BE2C (cell line): Measurements from ENCODE around the gene HTR3E.

Experiments
- DNase-seq: peaks from one replicate; pipeline ENCODE4 v3.0.0-alpha.2; 2020
- H3K27me3 ChIP-seq: fragments of 250-450 bp; sonication (Bioruptor Pico); 2 replicates; pipeline ENCODE4 v1.5.1; 2020; ENCODE audit warnings: mild to moderate bottlenecking
- H3K36me3 ChIP-seq: fragments of 250-450 bp; sonication (Bioruptor Pico); 2 replicates; pipeline ENCODE4 v1.5.1; 2020; ENCODE audit warnings: mild to moderate bottlenecking
- H3K4me1 ChIP-seq: fragments of 250-450 bp; sonication (Bioruptor Pico); 2 replicates; pipeline ENCODE4 v1.5.1; 2020
- H3K4me3 ChIP-seq: 2 replicates; pipeline ENCODE4 v1.5.1; 2011; ENCODE audit warnings: low read depth, low read length
- H3K9me3 ChIP-seq: fragments of 250-450 bp; sonication (Bioruptor Pico); 2 replicates; pipeline ENCODE4 v1.5.1; 2020
- CTCF ChIP-seq: IDR thresholded peaks from 2 replicates; pipeline ENCODE4 v1.5.1; 2012; ENCODE audit warnings: mild to moderate bottlenecking, low read depth, low read length

HTR3E gene

GRCh38 chr3:184078851-184079250 is 18.0 kb upstream of the HTR3E start:
- Histone ChIP-seq H3K9me3 (no peaks in the 10 kb centered on the region), H3K4me1 (no peaks in the 10 kb centered on the region), H3K27me3 (no peaks in the 10 kb centered on the region), H3K4me3 (no peak overlapping the region), H3K36me3 (no peaks in the 10 kb centered on the region)
- DNase-seq, result no peak
- no peak for TF ChIP-seq CTCF

GRCh38 chr3:184081116-184081830 is 15.6 kb upstream of the HTR3E start:
- no peaks in the 10 kb centered on the region for H3K9me3 ChIP-seq
- TF ChIP-seq CTCF, result no peak
- no peak overlapping the region for H3K4me3 ChIP-seq

GRCh38 chr3:184082034-184082433 is 14.8 kb upstream of the HTR3E start:
- DNase-seq, result no peak
- H3K27me3 ChIP-seq, result no peaks in the 10 kb centered on the region
- no peaks in the 10 kb centered on the region for H3K9me3 ChIP-seq
- H3K4me3 ChIP-seq, result no peak overlapping the region
- no peak for TF ChIP-seq CTCF
- H3K4me1 ChIP-seq, result no peaks in the 10 kb centered on the region
- H3K36me3 ChIP-seq, result no peaks in the 10 kb centered on the region

More at GRCh38 chr3:184081116-184081830, 15.6 kb upstream of the HTR3E start:
- no peaks in the 10 kb centered on the region for H3K27me3 ChIP-seq
- no peak for DNase-seq
- no peaks in the 10 kb centered on the region for H3K4me1 ChIP-seq
- no peaks in the 10 kb centered on the region for H3K36me3 ChIP-seq

GRCh38 chr3:184082465-184082864 is 14.4 kb upstream of the HTR3E start:
- no peak overlapping the region for H3K4me3 ChIP-seq
- no peaks in the 10 kb centered on the region for H3K27me3 ChIP-seq
- H3K9me3 ChIP-seq, result no peaks in the 10 kb centered on the region
- TF ChIP-seq CTCF, result no peak
- no peak for DNase-seq
- H3K36me3 ChIP-seq, result no peaks in the 10 kb centered on the region
- H3K4me1 ChIP-seq, result no peaks in the 10 kb centered on the region

GRCh38 chr3:184085389-184085852 is 11.4 kb upstream of the HTR3E start:
- Histone ChIP-seq H3K27me3 (no peaks in the 10 kb centered on the region), H3K4me3 (no peak overlapping the region), H3K4me1 (no peaks in the 10 kb centered on the region), H3K9me3 (no peaks in the 10 kb centered on the region), H3K36me3 (no peaks in the 10 kb centered on the region)
- TF ChIP-seq CTCF, result no peak
- no peak for DNase-seq

GRCh38 chr3:184092199-184092598 is 4.7 kb upstream of the HTR3E start:
- no peak for TF ChIP-seq CTCF
- no peaks in the 10 kb centered on the region; the same call in 1 of the 2 replicates for H3K9me3 ChIP-seq
- H3K36me3 ChIP-seq, result no peaks in the 10 kb centered on the region
- H3K4me3 ChIP-seq, result no peak overlapping the region
- H3K27me3 ChIP-seq, result peaks cover 2% of the 10 kb centered on the region; the same call in 1 of the 2 replicates
- no peaks in the 10 kb centered on the region for H3K4me1 ChIP-seq
- DNase-seq, result no peak
